Measurements from ENCODE around the gene FER1L5.

FER1L5 gene

DNA sequence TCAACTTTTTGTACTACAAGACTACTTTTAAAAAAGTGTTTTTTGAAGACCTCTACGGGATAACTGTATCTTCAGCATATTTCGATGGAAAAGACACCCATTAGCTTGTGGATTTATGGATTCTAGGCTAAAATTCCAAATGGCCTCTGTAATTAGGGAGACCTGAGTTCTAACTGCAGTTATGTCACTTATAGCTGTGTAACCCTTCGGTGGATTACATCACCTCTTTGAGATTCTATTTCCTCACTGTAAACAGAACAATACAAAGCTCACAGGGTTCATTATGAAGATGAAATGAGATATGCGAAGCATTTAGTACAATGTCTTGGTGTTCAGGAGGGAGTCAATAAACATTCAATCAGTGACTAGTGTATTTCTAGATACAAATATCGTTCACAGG lies 73.1 kb downstream of the FER1L5 start:
- Histone ChIP-seq H3K27ac (replicated peaks) (no peak overlapping the region), H3K4me3 (replicated peaks; ENCODE audit: insufficient read depth, low read length) (no peak overlapping the region), H3K27me3 (ENCODE audit: insufficient read depth, poor library complexity, severe bottlenecking) (no peaks in the 10 kb centered on the region)
- TF ChIP-seq, protein P1, sequence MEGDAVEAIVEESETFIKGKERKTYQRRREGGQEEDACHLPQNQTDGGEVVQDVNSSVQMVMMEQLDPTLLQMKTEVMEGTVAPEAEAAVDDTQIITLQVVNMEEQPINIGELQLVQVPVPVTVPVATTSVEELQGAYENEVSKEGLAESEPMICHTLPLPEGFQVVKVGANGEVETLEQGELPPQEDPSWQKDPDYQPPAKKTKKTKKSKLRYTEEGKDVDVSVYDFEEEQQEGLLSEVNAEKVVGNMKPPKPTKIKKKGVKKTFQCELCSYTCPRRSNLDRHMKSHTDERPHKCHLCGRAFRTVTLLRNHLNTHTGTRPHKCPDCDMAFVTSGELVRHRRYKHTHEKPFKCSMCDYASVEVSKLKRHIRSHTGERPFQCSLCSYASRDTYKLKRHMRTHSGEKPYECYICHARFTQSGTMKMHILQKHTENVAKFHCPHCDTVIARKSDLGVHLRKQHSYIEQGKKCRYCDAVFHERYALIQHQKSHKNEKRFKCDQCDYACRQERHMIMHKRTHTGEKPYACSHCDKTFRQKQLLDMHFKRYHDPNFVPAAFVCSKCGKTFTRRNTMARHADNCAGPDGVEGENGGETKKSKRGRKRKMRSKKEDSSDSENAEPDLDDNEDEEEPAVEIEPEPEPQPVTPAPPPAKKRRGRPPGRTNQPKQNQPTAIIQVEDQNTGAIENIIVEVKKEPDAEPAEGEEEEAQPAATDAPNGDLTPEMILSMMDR (IDR thresholded peaks at IDR 0.05; ENCODE audit: insufficient read depth, low read length), result no peak
- TF ChIP-seq GABPA (IDR thresholded peaks at IDR 0.05; ENCODE audit: low read depth) (no peak), POLR2AphosphoS5 (IDR thresholded peaks at IDR 0.05; ENCODE audit: low read depth) (no peak), SPI1 (IDR thresholded peaks at IDR 0.05; ENCODE audit: borderline replicate concordance, low read depth) (no peak)
- TF ChIP-seq, protein P2, sequence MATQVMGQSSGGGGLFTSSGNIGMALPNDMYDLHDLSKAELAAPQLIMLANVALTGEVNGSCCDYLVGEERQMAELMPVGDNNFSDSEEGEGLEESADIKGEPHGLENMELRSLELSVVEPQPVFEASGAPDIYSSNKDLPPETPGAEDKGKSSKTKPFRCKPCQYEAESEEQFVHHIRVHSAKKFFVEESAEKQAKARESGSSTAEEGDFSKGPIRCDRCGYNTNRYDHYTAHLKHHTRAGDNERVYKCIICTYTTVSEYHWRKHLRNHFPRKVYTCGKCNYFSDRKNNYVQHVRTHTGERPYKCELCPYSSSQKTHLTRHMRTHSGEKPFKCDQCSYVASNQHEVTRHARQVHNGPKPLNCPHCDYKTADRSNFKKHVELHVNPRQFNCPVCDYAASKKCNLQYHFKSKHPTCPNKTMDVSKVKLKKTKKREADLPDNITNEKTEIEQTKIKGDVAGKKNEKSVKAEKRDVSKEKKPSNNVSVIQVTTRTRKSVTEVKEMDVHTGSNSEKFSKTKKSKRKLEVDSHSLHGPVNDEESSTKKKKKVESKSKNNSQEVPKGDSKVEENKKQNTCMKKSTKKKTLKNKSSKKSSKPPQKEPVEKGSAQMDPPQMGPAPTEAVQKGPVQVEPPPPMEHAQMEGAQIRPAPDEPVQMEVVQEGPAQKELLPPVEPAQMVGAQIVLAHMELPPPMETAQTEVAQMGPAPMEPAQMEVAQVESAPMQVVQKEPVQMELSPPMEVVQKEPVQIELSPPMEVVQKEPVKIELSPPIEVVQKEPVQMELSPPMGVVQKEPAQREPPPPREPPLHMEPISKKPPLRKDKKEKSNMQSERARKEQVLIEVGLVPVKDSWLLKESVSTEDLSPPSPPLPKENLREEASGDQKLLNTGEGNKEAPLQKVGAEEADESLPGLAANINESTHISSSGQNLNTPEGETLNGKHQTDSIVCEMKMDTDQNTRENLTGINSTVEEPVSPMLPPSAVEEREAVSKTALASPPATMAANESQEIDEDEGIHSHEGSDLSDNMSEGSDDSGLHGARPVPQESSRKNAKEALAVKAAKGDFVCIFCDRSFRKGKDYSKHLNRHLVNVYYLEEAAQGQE (IDR thresholded peaks at IDR 0.05; ENCODE audit: insufficient replicate concordance, low read depth), result no peak
- peak in 1 of 2 experiments; percentile 11 for DNase-seq (ENCODE audit: low read depth in 1 of 2, low spot score in 1 of 2)

DNA sequence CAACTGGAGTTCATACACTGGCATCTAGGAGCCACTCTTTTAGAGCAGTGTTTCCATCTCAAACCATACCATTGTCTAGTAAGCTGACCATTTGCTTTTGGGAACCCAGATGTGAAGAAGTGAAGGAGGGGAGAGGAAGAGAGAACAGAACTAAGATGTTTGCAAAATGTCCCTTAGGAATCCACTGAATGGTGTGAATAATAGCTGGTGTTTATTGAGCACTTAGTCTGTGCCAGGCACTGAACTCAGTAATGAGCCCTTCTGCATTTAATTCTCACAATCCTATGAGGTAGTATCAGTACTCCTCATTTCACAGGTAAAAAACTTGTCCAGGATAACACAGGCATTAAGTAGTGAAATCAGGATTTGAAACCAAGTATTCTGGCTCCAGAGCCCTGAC lies 73.8 kb downstream of the FER1L5 start:
- Histone ChIP-seq H3K4me3 (replicated peaks; ENCODE audit: insufficient read depth, low read length) (no peak overlapping the region), H3K27me3 (ENCODE audit: insufficient read depth, poor library complexity, severe bottlenecking) (no peaks in the 10 kb centered on the region), H3K27ac (replicated peaks) (no peak overlapping the region)
- DNase-seq (ENCODE audit: low read depth in 1 of 2, low spot score in 1 of 2), result no peak
- TF ChIP-seq SPI1 (IDR thresholded peaks at IDR 0.05; ENCODE audit: borderline replicate concordance, low read depth) (no peak), POLR2AphosphoS5 (IDR thresholded peaks at IDR 0.05; ENCODE audit: low read depth) (no peak)
- TF ChIP-seq, protein P1 (IDR thresholded peaks at IDR 0.05; ENCODE audit: insufficient read depth, low read length), result no peak
- TF ChIP-seq, protein P2 (IDR thresholded peaks at IDR 0.05; ENCODE audit: insufficient replicate concordance, low read depth), result no peak

DNA sequence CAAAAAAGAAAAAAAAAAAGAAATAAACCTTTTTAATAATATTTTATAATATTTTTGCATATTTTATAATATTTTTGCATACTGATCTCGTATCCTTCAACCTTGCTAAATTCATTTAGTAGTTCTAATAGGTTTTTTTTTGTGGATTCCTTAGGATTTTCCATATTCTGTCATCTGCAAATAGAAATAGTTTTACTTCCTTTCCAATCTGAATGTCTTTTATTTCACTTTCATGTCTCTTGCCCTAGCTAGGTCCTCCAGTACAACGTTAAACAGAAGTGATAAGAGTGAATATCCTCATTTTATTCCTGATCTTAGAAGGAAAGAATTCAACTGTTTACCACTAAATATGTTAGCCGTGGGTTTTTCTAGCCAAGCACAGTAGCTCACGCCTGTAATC lies 83.6 kb downstream of the FER1L5 start:
- no peak for DNase-seq (ENCODE audit: low read depth in 1 of 2, low spot score in 1 of 2)
- TF ChIP-seq, protein P2 (IDR thresholded peaks at IDR 0.05; ENCODE audit: insufficient replicate concordance, low read depth), result no peak
- TF ChIP-seq SPI1 (IDR thresholded peaks at IDR 0.05; ENCODE audit: borderline replicate concordance, low read depth) (no peak), GABPA (IDR thresholded peaks at IDR 0.05; ENCODE audit: low read depth) (no peak), POLR2AphosphoS5 (IDR thresholded peaks at IDR 0.05; ENCODE audit: low read depth) (no peak)
- TF ChIP-seq, protein P1 (IDR thresholded peaks at IDR 0.05; ENCODE audit: insufficient read depth, low read length), result no peak
- no peak overlapping the region for H3K4me3 ChIP-seq (replicated peaks; ENCODE audit: insufficient read depth, low read length)
- no peaks in the 10 kb centered on the region for H3K27me3 ChIP-seq (ENCODE audit: insufficient read depth, poor library complexity, severe bottlenecking)
- H3K27ac ChIP-seq (replicated peaks), result no peak overlapping the region

Data from HL-60 (cell line).